HG03159 (cell line): ENCODE measurements around the gene B4GALT2.

ENCODE experiments used
- ATAC-seq: cut with Tn5 transposase; IDR thresholded peaks from one replicate; pipeline ENCODE4 v1.9.1; 2021; ENCODE audit warnings: mild to moderate bottlenecking, moderate library complexity; ENCODE audit not compliant: unreplicated experiment

Gene B4GALT2

GRCh38 chr1:44025816-44026215 is 46.8 kb downstream of the B4GALT2 start:
- ATAC-seq = no peak

GRCh38 chr1:44027320-44027719 is 48.3 kb downstream of the B4GALT2 start:
- ATAC-seq = no peak

- peak; percentile 25 for ATAC-seq
Measured at GRCh38 chr1:44029260-44029910, 50.4 kb downstream of the B4GALT2 start.

GRCh38 chr1:44029911-44030604 is 51.0 kb downstream of the B4GALT2 start:
- ATAC-seq = peak; percentile 79

GRCh38 chr1:44030605-44031251 is 51.7 kb downstream of the B4GALT2 start:
- peak; percentile 28 for ATAC-seq

GRCh38 chr1:44031252-44032169 is 52.5 kb downstream of the B4GALT2 start, which contains the start of gene SLC6A9:
Gene SLC6A9 (minus strand): TSS chr1:44031462. CDS start chr1:44024277, 7,185 bp downstream.
- ATAC-seq = no peak

GRCh38 chr1:44032170-44032790 is 53.3 kb downstream of the B4GALT2 start:
- ATAC-seq = no peak

- ATAC-seq = no peak
Measured at GRCh38 chr1:44033041-44033575, 54.1 kb downstream of the B4GALT2 start.

- ATAC-seq = no peak
Measured at GRCh38 chr1:44033756-44034155, 54.7 kb downstream of the B4GALT2 start.

- ATAC-seq = no peak
Measured at GRCh38 chr1:44034423-44034822, 55.4 kb downstream of the B4GALT2 start.

- ATAC-seq = no peak
Measured at GRCh38 chr1:44034976-44035716, 56.1 kb downstream of the B4GALT2 start.

- no peak for ATAC-seq
Measured at GRCh38 chr1:44035726-44036408, 56.9 kb downstream of the B4GALT2 start.

GRCh38 chr1:44036409-44037139 is 57.6 kb downstream of the B4GALT2 start:
- no peak for ATAC-seq

GRCh38 chr1:44037154-44037553 is 58.1 kb downstream of the B4GALT2 start:
- ATAC-seq = no peak

GRCh38 chr1:44038876-44039657 is 60.1 kb downstream of the B4GALT2 start:
- no peak for ATAC-seq

GRCh38 chr1:44040418-44040817 is 61.4 kb downstream of the B4GALT2 start:
- no peak for ATAC-seq
